T47D (cell line): ENCODE data around the gene NBAS.

Source experiments
- DNase-seq, 2 experiments: peaks; one replicate each; pipeline versions ENCODE4 v3.0.0 to v3.0.0-alpha.2; 2011 to 2012; ENCODE audit warnings: low read depth in 1 of 2, low spot score in 1 of 2
- JUND ChIP-seq: IDR thresholded peaks from 2 replicates; pipeline ENCODE4 v1.6.1; 2012; ENCODE audit warnings: low read depth
- in situ Hi-C: cut with HindIII; loops from 2 replicates; pipeline ENCODE4 v1.10.0; 2016; ENCODE audit warnings: low sequenced_read_pairs, low pct_unique_long_range_greater_than_20kb

NBAS gene

DNA sequence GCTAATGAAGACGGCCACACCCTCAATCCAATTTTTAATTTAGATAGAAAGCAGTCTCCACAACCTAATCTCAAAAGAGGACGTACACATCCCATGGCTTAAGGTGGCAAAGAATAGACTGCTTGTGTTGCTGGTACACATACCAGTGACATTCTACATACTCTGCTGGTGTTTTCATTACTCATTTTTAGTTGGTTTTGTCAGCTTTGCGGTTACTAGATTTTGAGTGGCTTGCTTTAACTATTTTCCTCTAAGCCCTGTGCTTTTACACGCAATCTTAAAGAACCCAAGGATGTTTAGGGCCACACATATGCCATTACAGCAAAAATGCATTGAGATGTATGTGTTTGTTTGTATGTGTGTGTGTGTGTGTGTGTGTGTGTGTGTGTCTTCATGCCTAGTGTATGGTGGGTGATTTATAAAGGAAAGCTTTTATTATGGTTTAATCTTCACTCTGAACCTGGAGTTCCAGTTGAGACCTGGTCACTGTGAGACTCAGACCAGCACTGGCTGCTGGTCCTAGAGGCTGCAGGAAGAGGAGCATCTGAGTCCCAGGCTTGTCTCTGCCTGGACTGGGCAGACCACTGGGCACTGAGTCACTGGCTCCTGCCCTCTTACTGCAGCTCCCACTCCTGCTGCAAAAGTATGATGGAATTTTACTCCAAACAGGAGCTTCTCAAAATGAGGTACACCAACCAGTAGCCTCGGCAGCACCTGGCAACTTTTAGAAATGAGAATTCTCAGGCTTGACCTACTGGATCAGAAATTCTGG lies 415.9 kb downstream of the NBAS start:
- no peak for DNase-seq
- in situ Hi-C loops: no loop called here
- no peak for TF ChIP-seq JUND

- peak in 1 of 2 experiments; percentile 20 for DNase-seq
- TF ChIP-seq JUND: no peak
- in situ Hi-C loops: no loop called here
Measured at GRCh38 chr2:15142069-15142689, 419.0 kb downstream of the NBAS start.

- in situ Hi-C loops: no loop called here
Measured at GRCh38 chr2:15141211-15141610, 419.9 kb downstream of the NBAS start.

DNA sequence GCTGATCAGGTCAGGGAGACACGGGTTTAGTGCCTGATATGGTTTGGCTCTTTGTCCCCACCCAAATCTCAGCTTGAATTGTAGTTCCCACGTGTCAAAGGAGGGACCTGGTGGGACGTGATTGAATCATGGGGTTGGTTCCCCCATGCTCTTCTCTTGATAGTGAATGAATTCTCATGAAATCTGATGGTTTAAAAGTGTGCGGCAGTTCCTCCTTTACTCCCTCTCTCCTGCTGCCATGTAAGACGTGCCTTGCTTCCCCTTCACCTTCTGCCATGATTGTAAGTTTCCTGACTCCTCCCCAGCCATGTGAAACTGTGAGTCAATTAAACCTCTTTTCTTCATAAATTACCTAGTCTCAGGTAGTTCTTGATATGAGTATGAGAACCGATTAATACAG lies 424.5 kb downstream of the NBAS start:
- in situ Hi-C loops: no loop called here
- TF ChIP-seq JUND: no peak
- no peak for DNase-seq

More at GRCh38 chr2:15141211-15141610, 419.9 kb downstream of the NBAS start:
- no peak for DNase-seq
- TF ChIP-seq JUND: no peak

GRCh38 chr2:15134957-15135356 lies 426.2 kb downstream of the NBAS start:
- DNase-seq: no peak
- TF ChIP-seq JUND: no peak
- in situ Hi-C loops: no loop called here

- no peak for TF ChIP-seq JUND
- no peak for DNase-seq
- in situ Hi-C loops: no loop called here
Measured at GRCh38 chr2:15133461-15133860, 427.7 kb downstream of the NBAS start.

- no peak for TF ChIP-seq JUND
- DNase-seq: no peak
- in situ Hi-C loops: no loop called here
Measured at GRCh38 chr2:15128846-15129245, 432.3 kb downstream of the NBAS start.

DNA sequence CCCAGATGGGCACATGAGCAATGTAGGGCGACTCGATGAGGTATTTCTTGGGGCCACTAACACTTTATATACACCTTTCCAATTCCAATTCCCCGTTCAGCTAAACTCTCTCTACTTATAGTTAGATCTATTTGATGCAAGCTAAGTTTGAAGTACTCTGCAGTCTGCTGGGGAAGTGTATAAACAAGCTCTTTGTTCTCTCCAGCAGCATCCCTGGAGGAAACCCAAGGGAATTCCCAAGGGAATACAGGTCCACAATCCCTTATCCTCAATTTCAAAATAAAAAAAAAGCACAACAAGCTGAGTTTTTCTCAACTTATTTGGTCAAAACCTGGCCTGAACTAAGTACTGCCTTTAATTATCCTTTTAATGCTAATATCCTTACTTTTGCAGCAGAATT lies 433.3 kb downstream of the NBAS start:
- no peak for TF ChIP-seq JUND
- DNase-seq: no peak
- in situ Hi-C loops: no loop called here

DNA sequence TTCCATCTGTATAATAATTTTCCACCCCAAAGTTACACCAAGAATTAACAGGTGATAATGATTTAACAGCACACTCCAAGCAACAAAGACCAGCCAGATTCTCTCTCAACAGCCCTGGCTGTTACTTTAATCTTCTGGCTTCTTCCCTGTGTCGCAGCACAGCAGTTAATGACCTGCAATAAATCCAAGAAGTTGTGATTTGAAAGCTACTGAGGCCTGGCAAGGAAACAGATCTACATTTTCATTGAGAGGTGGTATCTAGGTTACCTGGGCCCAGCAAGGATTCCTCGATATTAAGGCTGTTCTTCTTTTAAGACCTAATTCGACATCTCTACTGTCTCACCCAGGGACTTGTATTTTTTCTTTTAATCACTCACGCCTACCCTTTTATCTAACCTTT lies 433.8 kb downstream of the NBAS start:
- in situ Hi-C loops: no loop called here
- DNase-seq: no peak
- TF ChIP-seq JUND: no peak

DNA sequence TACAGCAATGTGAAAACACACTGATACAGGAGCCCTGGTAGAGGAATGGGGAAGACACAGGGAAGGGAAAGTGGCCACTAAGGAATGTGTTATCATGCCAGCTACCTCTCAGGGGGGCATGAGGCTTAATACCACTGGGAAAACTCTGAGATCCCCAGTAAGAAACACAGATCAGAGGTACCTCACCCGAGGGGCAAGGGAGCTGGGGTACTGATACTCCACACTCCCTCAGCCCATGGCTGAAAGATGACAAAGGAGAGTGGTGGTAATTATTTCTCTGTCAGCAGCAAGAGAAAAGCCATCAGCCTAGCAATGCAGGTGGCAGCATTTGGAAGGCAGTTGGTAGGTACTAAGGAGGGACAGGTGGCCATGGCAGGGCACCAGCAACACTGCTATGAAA lies 434.8 kb downstream of the NBAS start:
- TF ChIP-seq JUND: no peak
- in situ Hi-C loops: no loop called here
- DNase-seq: no peak

GRCh38 chr2:15122915-15123314 lies 438.2 kb downstream of the NBAS start:
- in situ Hi-C loops: no loop called here
- TF ChIP-seq JUND: no peak
- no peak for DNase-seq

DNA sequence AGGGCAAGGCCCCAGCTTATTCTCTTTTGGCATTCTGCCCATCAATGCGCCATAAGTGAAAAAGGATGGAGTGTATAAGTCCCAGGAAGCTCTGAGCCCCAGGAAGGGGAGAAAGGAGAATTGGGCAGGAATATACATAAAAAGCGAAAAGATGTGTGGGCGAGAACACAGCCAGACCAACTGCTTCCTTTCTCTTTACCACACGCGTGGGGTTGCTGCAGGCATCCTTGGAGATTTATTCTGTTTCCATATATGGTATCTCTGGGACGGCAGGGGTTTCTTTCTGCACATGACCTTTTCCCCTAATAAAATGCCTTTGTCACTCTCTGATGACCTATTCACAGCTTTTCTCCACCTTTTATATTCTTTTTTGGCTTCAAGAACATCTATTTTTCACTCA lies 440.5 kb downstream of the NBAS start:
- in situ Hi-C loops: no loop called here
- DNase-seq: no peak
- no peak for TF ChIP-seq JUND

DNA sequence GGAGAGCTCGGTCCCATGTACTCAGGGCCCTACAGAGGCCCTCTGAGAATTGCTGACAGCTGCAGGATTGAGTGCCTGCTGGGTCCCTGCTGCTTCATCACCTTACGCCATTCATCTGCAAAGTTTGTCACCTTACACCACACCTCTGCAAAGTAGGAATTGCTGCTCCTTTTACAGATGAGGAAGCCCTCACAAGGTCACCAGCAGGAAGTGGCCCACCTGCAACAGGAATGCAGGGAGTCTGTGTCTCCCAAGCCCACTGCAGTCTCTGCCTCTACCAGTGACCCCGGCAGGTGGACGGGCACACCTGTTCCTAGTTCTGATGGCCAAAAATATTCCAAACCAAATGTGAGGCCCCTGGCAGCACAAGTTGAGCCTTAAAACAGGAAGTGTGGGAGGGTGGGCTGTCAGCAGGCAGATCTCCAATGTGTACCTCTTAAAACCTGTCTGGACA lies 441.4 kb downstream of the NBAS start:
- no peak for DNase-seq

More for the DNA sequence above, 441.4 kb downstream of the NBAS start:
- in situ Hi-C loops: no loop called here
- TF ChIP-seq JUND: no peak
